Ascending aorta (tissue), 2 donors: ENCODE measurements around the gene CNKSR3. TPM values are rescaled to one million over a fixed set of nuclear protein-coding genes. Genes with fewer than 3 reads are reported as not detected.

Experiments
- DNase-seq, 2 donors: peaks; one replicate each; pipeline ENCODE4 v3.0.0-alpha.2; 2019; ENCODE audit warnings: low spot score in 2 of 2
- H3K27ac ChIP-seq, 2 donors: fragments of 200-600 bp; sonication (generic); one replicate each; pipeline ENCODE4 v1.5.1; 2016 to 2017; ENCODE audit warnings: mild to moderate bottlenecking in 1 of 2
- H3K27me3 ChIP-seq: fragments of 200-600 bp; sonication (generic); one replicate; pipeline ENCODE4 v1.5.1; 2017
- H3K36me3 ChIP-seq, 2 donors: fragments of 200-600 bp; sonication (generic); one replicate each; pipeline ENCODE4 v1.5.1; 2016
- H3K4me1 ChIP-seq, 2 donors: fragments of 200-600 bp; sonication (generic); one replicate each; pipeline ENCODE4 v1.5.1; 2016 to 2017; ENCODE audit warnings: mild to moderate bottlenecking in 1 of 2
- H3K4me3 ChIP-seq, 2 donors: fragments of 200-600 bp; sonication (generic); one replicate each; pipeline ENCODE4 v1.5.1; 2016 to 2017; ENCODE audit warnings: mild to moderate bottlenecking in 1 of 2
- H3K9me3 ChIP-seq, 2 donors: fragments of 200-600 bp; sonication (generic); one replicate each; pipeline ENCODE4 v1.5.1; 2016
- intact Hi-C: fragments of 100-400 bp; cut with DNase I; formaldehyde crosslinking; loops from one replicate; pipeline ENCODE4 v1.15.1; 2023
- total RNA-seq: library from RNA; depleted of rRNA; stranded (reverse); fragments of >200 nt; gene quantifications from one replicate; pipeline ENCODE4 v1.1.0, GENCODE V29; 2016
- TF ChIP-seq, protein P1 (sequence below), 3 experiments: fragments of 200-600 bp in 2 of 3; fragments of 450-650 bp in 1 of 3; sonication (generic) in 2 of 3; IDR thresholded peaks; one replicate each; pipeline ENCODE4 v1.5.1; 2016 to 2019; ENCODE audit warnings: antibody characterized with exemption in 3 of 3, mild to moderate bottlenecking in 1 of 3, moderate library complexity in 1 of 3

Gene CNKSR3
- total RNA-seq, 1 donor from 2014 or later = 9.7 TPM

DNA sequence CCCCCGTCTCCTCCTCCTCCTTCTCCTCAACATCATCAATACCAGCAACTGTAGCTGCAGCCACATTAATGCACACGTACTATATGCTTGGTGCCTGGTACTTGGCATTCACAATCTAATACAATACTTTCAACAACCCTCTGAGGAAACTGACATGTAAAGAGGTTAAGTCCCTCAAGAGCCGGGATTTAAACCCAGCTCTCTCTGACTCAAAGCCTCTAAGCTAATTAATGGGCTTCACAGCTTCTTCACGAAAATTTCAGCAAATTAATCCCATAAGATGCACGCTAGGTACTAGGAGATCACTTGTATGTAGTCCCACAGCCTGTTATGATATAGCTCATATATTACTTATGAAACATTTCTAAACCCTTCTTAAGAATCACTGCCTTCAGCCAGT is 80.8 kb downstream of the CNKSR3 start:
- Histone ChIP-seq H3K36me3 (peaks cover 0 to 17% of the 10 kb centered on the region in 2 donors), H3K27ac (peak overlapping the region; percentile 27 to 58), H3K9me3 (no peaks in the 10 kb centered on the region), H3K4me1 (peaks cover 0 to 37% of the 10 kb centered on the region in 2 donors), H3K4me3 (no peak overlapping the region), H3K27me3 (no peaks in the 10 kb centered on the region)
- intact Hi-C loops = no loop called here
- TF ChIP-seq, protein P1, sequence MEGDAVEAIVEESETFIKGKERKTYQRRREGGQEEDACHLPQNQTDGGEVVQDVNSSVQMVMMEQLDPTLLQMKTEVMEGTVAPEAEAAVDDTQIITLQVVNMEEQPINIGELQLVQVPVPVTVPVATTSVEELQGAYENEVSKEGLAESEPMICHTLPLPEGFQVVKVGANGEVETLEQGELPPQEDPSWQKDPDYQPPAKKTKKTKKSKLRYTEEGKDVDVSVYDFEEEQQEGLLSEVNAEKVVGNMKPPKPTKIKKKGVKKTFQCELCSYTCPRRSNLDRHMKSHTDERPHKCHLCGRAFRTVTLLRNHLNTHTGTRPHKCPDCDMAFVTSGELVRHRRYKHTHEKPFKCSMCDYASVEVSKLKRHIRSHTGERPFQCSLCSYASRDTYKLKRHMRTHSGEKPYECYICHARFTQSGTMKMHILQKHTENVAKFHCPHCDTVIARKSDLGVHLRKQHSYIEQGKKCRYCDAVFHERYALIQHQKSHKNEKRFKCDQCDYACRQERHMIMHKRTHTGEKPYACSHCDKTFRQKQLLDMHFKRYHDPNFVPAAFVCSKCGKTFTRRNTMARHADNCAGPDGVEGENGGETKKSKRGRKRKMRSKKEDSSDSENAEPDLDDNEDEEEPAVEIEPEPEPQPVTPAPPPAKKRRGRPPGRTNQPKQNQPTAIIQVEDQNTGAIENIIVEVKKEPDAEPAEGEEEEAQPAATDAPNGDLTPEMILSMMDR (IDR thresholded peaks at IDR 0.05) = no peak
- no peak for DNase-seq

DNA sequence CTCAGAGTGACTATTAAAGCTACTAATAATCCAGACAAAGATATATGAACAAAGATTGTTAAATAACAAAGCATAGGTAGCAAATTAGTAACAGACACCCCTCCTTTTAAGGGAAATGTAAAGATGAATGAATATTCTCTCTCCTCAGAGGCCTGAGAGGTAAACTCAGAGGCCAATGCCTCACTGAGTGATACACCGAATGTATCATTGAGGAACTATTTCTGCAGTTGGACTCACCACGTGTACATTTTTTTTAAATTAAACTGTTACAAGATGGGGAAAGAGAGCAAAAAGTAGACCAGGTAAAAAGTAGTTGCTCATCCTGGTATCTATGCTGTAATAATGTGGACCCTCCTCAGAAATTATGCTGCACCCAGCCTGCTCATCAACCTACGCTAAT is 81.6 kb downstream of the CNKSR3 start:
- Histone ChIP-seq H3K27me3 (no peaks in the 10 kb centered on the region), H3K4me1 (peaks cover 0 to 33% of the 10 kb centered on the region in 2 donors), H3K9me3 (no peaks in the 10 kb centered on the region), H3K27ac (peak overlapping the region; percentile 58 to 62), H3K36me3 (peaks cover 0 to 17% of the 10 kb centered on the region in 2 donors), H3K4me3 (no peak overlapping the region)
- DNase-seq = no peak
- TF ChIP-seq, protein P1 (IDR thresholded peaks at IDR 0.05) = no peak
- intact Hi-C loops = no loop called here

DNA sequence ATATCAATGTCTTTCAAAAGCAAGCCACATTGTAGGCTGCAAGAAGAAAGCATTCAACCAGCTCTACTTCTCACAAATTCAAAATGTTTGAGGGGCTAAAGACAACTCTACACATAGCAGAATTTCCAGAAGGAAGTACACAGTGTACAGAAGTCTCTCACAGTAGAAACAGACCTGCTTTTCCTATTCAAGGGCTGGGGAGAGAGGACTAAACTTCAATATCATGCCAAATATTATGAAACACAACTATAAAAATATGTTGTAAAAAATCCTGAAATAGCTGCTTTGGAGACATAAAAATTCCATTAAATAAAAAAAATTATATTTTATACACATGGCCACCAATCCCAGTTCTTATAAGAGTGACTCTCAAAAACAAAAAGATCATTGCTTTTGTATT is 83.0 kb downstream of the CNKSR3 start:
- DNase-seq = no peak
- H3K27ac ChIP-seq = peak overlapping the region; percentile 58 to 62
- H3K27me3 ChIP-seq = no peaks in the 10 kb centered on the region
- intact Hi-C loops = no loop called here
- H3K9me3 ChIP-seq = no peaks in the 10 kb centered on the region
- H3K4me1 ChIP-seq = peaks cover 0 to 22% of the 10 kb centered on the region in 2 donors
- TF ChIP-seq, protein P1 (IDR thresholded peaks at IDR 0.05) = no peak
- peaks cover 0 to 17% of the 10 kb centered on the region in 2 donors for H3K36me3 ChIP-seq
- H3K4me3 ChIP-seq = no peak overlapping the region

DNA sequence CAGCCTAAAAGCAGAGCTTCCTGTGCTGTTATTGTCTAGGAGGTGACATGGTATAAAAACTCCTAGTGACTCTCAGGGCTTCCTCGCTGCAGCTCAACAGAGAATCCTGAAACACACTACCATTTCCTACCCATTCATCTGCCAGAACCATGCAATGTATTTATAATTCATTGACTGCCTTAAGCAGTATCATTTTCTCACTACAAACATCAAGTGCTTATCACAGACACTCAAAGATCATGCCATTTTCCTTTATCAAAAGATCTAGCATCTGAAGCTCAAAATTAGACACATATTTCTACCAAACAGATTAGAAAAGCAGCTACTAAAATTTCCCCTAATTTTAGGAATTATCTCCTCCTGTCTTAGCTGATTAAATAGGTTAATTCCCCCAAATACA is 83.5 kb downstream of the CNKSR3 start:
- peak overlapping the region; percentile 49 to 58 for H3K27ac ChIP-seq
- TF ChIP-seq, protein P1 (IDR thresholded peaks at IDR 0.05) = no peak
- H3K9me3 ChIP-seq = no peaks in the 10 kb centered on the region
- H3K4me3 ChIP-seq = no peak overlapping the region
- no peak for DNase-seq
- peaks cover 0 to 20% of the 10 kb centered on the region in 2 donors for H3K4me1 ChIP-seq
- intact Hi-C loops = no loop called here
- peaks cover 0 to 21% of the 10 kb centered on the region in 2 donors for H3K36me3 ChIP-seq
- H3K27me3 ChIP-seq = no peaks in the 10 kb centered on the region

DNA sequence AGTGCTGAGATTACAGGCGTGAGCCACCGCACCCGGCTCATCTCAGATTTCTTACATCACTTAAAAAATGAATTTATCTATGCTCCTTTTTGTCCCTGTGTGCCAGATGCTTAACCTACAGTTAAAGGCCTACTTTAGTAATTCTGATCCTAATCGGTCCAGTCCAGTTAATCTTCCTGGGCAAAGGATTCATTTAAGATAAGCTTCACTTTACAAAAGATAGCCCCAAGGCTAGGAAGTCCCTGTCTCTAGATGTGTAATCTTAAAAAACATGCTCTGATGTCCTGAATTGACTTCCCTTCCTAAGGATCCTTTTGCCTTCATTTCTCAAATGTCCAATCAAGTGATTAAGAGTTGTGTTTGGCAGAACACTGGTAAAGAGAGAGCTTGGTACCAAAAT is 85.5 kb downstream of the CNKSR3 start:
- Histone ChIP-seq H3K4me1 (peaks cover 0 to 20% of the 10 kb centered on the region in 2 donors), H3K9me3 (no peaks in the 10 kb centered on the region), H3K27me3 (no peaks in the 10 kb centered on the region), H3K4me3 (no peak overlapping the region), H3K27ac (no peak overlapping the region), H3K36me3 (peaks cover 0 to 37% of the 10 kb centered on the region in 2 donors)
- TF ChIP-seq, protein P1 (IDR thresholded peaks at IDR 0.05) = no peak
- DNase-seq = no peak
- intact Hi-C loops = no loop called here
